ENCODE measurements around the gene CHD5.

CHD5 gene

DNA sequence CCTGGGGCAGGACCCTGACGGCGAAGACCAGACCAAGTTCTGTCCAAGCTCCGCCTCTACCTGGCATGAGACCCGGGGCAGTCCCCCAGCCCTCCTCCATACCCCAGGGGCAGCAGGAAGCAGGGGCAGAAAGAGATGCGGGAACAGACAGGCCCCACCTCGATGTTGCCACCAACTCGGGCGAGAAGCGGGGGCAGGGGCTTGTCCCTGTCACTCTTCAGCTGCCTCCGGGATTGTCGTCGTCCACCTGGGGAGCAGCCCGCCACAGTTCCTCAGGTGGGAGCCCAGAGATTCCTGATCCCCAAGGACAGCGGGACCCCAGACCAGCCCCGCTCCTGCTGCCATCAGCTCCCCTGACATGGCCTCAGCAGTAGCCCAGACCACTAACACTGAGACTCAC, 54.8 kb downstream of the CHD5 start:
- intact Hi-C loops (cut with DNase I), result no loop called here
- no peak for DNase-seq

DNA sequence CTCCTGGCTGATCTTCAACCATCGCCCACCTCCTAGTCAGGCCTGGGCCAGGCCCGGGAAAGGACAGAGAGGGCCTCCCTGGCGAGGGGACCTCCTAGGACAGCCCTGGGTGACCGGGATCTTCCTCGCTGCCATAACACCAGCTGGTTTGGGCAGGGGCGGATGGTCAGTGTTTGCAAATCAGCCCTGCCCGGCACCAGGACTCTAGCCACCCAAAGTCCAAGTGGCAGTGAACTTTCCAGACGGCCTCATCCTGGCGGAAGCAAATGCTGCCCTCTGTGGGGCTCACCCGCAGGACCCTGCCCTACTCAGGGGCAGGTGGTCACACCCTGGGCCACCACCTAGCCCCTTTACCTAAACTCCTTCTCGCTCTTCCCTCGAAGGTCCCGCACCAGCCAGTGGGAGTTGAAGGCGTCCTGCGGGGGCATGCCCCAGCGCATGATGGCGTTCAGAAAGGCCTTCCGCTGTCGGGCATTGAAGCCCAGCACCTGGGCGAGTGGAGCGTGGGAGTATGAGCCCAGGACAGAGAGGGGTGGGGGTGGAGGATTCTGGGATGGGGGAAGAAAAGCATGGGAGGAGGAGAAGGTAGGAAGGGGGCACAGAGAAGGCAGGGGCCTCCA, 55.3 kb downstream of the CHD5 start:
- DNase-seq, result no peak

DNA sequence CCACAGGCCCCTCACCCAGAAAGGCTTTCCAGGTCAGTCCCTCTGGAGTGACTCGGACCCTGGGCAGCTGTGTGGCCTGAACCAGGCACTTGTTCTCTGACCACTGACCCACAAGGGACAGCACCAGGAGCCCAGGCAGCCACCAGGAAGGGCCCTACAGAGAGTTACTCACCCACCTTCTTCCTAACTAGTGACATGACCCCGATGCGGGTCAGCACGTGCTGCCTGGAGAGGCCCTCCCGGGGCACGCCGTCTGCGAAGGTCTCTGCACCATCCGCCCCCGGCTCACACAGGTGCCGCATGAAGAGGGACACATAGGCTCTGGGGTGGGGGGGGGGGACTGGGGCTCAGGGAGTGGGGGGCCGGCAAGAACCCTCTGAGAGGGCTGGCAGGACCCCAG, 55.8 kb downstream of the CHD5 start:
- intact Hi-C loops (cut with DNase I), result no loop called here
- DNase-seq, result no peak

More for the DNA sequence above, 55.3 kb downstream of the CHD5 start:
- intact Hi-C loops (cut with DNase I), result no loop called here

DNA sequence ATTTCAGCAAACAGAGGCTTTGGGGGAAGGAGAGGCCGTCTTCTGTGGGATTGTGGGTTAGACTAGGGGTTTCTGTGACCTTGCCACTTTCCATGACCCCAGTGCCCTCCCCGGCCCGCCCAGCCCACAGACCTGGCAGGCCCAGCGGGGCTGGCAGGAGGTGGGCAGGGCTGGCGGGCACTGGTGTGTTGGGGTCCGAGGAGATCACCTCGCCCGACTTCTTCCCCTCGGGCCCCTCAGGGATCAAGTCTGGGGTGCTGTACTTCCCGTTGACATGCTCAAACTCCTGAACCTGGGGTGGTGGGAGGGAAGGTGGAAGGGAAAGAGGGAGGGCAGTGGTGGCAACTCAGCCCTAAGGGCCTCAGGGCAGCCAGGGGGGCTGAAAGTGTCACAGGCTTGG, 56.3 kb downstream of the CHD5 start:
- DNase-seq, result no peak
- intact Hi-C loops (cut with DNase I), result no loop called here

GRCh38 chr1:6123083-6123482, 57.0 kb downstream of the CHD5 start:
- intact Hi-C loops (cut with DNase I), result no loop called here
- DNase-seq, result no peak

DNA sequence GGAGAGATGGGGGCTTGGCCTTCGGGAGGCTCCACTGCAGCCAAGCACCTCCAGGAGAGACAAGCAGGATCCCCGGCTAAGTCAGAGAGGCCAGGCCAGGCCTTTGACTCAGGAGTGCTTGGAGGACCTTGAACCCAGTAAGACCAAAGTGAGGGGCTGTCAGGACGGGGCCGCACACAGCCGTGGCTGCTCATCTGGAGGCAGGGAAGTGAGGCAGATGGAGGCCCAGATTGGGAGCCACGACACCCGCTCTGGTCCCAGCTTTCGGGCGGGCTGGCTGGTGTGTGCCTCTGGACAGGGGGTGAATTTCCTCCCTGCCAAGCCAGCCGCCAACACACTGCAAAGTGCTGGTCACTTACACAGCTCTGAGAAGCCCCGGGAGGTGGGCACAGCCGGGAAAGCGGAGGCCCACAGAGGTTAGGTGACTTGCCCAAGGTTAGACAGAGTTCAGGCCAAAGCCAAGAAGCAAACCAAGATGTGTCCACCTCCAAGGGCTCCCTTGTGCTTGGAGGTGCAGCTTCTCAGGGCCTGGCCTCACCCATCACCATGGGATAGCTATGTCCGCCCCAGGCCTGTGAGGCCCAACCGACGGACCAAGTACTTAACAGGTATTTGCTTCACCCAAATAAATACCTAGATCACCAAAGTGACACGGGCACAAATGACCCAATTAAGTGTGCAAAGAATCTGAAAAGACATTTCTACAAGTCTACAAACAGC, 58.3 kb downstream of the CHD5 start:
- no peak for DNase-seq
- intact Hi-C loops (cut with DNase I), result no loop called here

DNA sequence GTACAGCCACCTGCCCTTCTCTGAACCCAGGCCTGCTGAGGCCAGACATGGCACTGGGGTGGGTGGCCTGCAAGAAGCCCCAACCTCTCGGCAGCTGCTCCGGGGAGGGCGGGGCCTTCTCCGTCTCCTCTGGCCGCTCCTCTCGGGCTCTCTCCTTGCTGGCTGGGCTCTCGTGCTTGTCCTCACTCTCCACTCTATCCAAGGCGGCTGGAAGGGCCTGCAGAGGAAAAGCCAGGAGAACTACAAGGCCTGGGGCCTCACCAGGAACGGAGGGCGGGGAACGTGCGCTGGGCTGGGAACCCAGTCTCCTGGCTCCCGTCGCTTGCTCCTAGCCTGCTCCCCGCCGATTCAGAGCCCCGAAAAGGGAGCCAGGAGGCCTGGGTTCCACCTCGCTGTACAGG, 59.1 kb downstream of the CHD5 start:
- intact Hi-C loops (cut with DNase I), result no loop called here
- no peak for DNase-seq

GRCh38 chr1:6118415-6118814, 61.7 kb downstream of the CHD5 start:
- intact Hi-C loops (cut with DNase I), result no loop called here
- DNase-seq, result no peak

DNA sequence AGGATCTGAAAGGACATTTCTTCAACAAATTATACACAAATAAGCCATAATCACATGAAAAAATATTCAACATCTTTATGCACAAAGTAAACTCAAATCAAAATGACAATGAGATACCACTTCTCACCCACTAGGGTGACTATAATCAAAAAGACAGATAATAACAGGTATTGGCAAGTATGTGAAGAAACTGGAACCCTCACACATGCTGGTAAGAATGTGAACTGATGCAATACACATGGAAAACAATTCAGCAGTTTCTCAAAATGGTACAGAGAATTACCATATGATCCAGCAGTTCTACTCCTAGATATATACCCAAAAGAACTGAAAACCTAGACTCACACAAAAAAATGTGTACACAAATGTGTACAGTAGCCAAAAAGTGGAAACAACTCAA, 62.5 kb downstream of the CHD5 start:
- intact Hi-C loops (cut with DNase I), result no loop called here
- no peak for DNase-seq

DNA sequence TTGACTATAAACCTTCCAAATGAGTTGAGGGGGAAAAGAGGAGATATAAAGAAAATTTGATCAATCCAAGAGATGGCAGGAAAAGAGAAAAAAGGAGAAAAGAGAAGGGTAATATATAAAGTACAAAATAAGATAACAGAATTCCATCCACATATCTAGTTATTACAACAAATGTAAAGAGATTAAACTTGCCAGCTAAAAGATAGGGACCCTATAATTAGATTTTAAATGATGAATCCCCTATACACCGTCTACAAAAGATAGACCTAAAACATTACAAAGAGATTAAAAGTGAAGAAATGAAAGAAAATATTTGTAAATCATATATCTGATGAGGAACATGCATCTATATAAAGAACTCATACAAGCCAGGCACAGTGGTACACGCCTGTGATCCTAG, 63.1 kb downstream of the CHD5 start:
- no peak for DNase-seq
- intact Hi-C loops (cut with DNase I), result no loop called here

GRCh38 chr1:6116137-6116536, 64.0 kb downstream of the CHD5 start:
- intact Hi-C loops (cut with DNase I), result no loop called here
- DNase-seq, result no peak

- intact Hi-C loops (cut with DNase I), result no loop called here
- peak in 1 of 42 donors; percentile 3 for DNase-seq
Observed at GRCh38 chr1:6113745-6114144, 66.4 kb downstream of the CHD5 start.

- no peak for DNase-seq
Observed at GRCh38 chr1:6113116-6113515, 67.0 kb downstream of the CHD5 start.

DNA sequence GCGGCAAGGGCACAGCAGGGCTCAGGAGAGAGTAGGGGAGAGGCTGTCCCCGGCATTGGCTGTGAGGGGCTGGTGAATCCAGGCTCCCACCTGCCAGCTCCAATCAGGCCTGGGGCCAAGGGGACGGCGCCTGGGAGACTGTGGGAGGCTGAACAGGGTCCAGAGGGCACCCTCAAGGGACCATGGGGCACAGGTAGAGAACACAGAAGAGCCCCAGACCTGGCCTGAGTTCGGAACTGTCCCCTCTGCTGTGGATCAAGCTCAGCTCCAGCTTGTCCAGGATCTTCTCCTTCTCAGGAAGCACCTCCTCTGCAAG, 67.5 kb downstream of the CHD5 start:
- intact Hi-C loops (cut with DNase I), result no loop called here
- DNase-seq, result no peak

More at GRCh38 chr1:6113116-6113515, 67.0 kb downstream of the CHD5 start:
- intact Hi-C loops (cut with DNase I), result no loop called here

DNA sequence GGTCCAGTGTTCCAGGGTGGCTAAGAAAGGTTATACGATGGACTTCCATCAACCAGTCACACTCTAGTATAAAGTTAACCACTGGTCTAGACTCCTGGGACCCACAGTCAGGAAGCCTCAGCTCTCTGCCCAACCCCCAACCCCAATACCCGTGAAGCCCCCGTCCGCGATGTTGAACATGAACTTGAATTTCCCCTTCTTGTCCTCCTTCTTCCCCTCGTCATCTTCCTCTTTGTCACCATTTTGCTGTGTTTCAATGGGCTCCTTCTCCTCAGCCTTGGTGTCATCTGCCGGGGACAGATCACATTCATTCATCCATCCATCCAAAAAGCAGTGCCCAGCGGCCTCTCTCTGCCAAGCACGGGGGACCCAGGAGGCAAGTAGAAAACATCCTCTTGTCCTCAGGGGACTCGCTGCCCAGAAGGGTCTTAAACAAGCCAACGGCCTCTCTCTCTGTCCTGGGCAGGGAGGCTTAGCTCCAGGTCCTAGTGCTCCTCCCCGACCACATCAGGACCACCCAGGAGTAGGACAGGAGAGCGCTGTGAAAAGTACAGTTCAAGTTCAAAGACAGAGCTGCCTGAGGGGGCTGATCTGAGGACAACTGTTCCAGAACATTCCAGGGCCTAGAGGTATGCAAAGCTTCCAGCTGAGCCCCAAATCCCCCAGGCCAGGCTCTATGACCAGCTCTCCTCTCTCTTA, 68.0 kb downstream of the CHD5 start:
- no peak for DNase-seq
- intact Hi-C loops (cut with DNase I), result no loop called here

DNA sequence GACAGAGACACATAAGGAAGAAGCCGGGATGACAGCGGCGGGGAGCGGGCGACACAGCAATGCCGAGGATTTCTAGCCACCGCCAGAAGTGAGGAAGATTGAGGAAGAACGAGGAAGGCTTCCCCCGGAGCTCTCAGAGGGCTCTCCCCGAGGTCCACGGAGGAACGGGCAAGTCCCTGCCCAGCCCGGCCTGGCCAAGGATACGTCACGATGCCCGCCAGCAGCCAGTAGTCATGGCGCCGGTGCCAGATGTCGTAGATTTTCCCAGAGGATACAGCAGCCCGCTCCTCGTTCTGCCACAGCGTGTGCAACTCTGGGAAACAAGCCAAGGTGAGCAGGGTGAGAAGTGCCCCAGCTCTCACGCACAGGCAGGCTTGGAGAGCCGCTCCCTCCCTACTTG, 68.5 kb downstream of the CHD5 start:
- intact Hi-C loops (cut with DNase I), result no loop called here

GRCh38 chr1:6110326-6110725, 69.8 kb downstream of the CHD5 start:
- DNase-seq, result no peak
- intact Hi-C loops (cut with DNase I), result no loop called here

More for the DNA sequence above, 68.5 kb downstream of the CHD5 start:
- peak in 1 of 42 donors; percentile 3 for DNase-seq

DNA sequence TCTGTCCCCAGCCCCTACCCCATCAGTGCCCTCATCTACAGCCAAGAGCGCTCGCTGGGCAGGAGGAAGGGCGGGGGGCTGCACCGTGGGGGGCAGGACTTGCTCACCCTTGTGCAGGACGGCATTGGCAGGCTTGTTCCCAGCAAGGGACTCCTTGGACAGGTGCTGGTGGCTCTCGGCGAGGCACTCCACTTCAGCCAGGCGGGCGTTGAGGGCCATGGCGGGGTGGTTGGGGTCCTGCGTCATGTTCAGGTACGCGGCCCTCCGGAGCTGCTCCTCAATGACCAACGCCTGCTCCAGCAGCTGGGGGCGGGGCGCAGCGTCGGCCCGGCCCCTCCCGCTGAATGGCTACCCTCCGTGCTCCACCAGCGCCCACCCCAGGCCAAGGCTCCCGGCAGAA, 70.4 kb downstream of the CHD5 start:
- no peak for DNase-seq
- intact Hi-C loops (cut with DNase I), result no loop called here

- intact Hi-C loops (cut with DNase I), result no loop called here
- DNase-seq, result peak in 18 of 42 donors; percentile 23 to 63 (median 43)
Observed at GRCh38 chr1:6108937-6109614, 71.0 kb downstream of the CHD5 start.

DNA sequence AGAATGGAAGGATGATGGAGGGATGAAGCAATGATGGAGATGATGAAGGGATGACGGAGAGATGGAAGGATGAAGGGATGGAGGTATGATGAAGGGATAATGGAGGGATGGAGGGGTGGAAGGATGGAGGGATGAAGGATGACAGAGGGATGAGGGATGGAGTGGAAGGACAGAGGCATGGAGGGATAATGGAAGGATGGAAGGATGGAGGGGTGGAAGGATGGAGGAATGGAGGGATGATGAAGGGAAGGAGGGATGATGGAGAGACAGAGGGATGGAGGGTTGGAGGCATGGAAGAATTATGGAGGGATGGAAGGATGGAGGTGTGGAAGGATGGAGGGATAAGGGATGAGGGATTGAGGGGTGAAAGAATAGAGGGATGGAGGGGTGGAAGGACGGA, 71.6 kb downstream of the CHD5 start:
- intact Hi-C loops (cut with DNase I), result no loop called here
- DNase-seq, result no peak
